Body of pancreas (tissue), 4 donors: ENCODE measurements around the gene TAGLN2. TPM values are rescaled to one million over a fixed set of nuclear protein-coding genes. Genes with fewer than 3 reads are reported as not detected.
A peak's percentile ranks its signal among the peaks of the same experiment; 100 is the strongest.

Experiments used
- ATAC-seq: fragments of 150-250 bp; one replicate; pipeline ENCODE4 v1.9.1; 2016
- DNase-seq, 4 donors: peaks; one replicate each; pipeline ENCODE4 v3.0.0-alpha.2; 2019
- H3K27ac ChIP-seq, 4 donors: fragments of 200-600 bp; sonication (generic); 1 replicate in 3 of 4; 2 replicates in 1 of 4; pipeline versions ENCODE4 v1.5.1 to v1.6.1; 2016 to 2019; ENCODE audit warnings: mild to moderate bottlenecking in 1 of 4, mixed read lengths in 1 of 4, moderate library complexity in 1 of 4
- H3K27me3 ChIP-seq, 2 donors: fragments of 200-600 bp; sonication (generic); one replicate each; pipeline ENCODE4 v1.6.0; 2016; ENCODE audit warnings: mild to moderate bottlenecking in 1 of 2
- H3K36me3 ChIP-seq, 2 donors: fragments of 200-600 bp; sonication (generic); replicated peaks in 1 of 2; 2 replicates each; pipeline ENCODE4 v1.5.1; 2016; ENCODE audit warnings: low read depth in 2 of 2; ENCODE audit not compliant: insufficient read depth in 1 of 2
- H3K4me1 ChIP-seq: fragments of 200-600 bp; sonication (generic); one replicate; pipeline ENCODE4 v1.6.0; 2016
- H3K4me3 ChIP-seq, 2 donors: fragments of 200-600 bp; sonication (generic); 1 replicate in 1 of 2; 2 replicates in 1 of 2; pipeline ENCODE4 v1.5.1; 2016 to 2019
- H3K9me3 ChIP-seq, 3 donors: fragments of 200-600 bp; sonication (generic); 1 replicate in 2 of 3; 2 replicates in 1 of 3; pipeline ENCODE4 v1.5.1; 2016
- CTCF ChIP-seq, 7 experiments: fragments of 450-650 bp in 4 of 7; fragments of 200-600 bp in 3 of 7; sonication (generic) in 3 of 7; IDR thresholded peaks; one replicate each; pipeline ENCODE4 v1.5.1; 2016 to 2019; ENCODE audit warnings: antibody characterized with exemption in 7 of 7
- POLR2A ChIP-seq, 3 donors: fragments of 450-650 bp; IDR thresholded peaks; one replicate each; pipeline ENCODE4 v1.6.1; 2016; ENCODE audit warnings: antibody characterized with exemption in 3 of 3, mild to moderate bottlenecking in 2 of 3
- WGBS, 2 donors: methylation state at CpG; one replicate each; pipeline ENCODE4 v1.1.5; 2017; 5-methylcytosine and 5-hydroxymethylcytosine counted together
- intact Hi-C: fragments of 100-400 bp; cut with DNase I; formaldehyde crosslinking; loops from one replicate; pipeline ENCODE4 v1.15.1; 2023
- total RNA-seq, 2 donors: library from RNA; depleted of rRNA; stranded (reverse); fragments of >200 nt; gene quantifications; one replicate each; pipeline ENCODE4 v1.1.0, GENCODE V29; 2016

The TAGLN2 gene
- total RNA-seq, 2 donors from 2014 or later: 63.0 to 118 TPM

GRCh38 chr1:159889202-159889601, 36.1 kb downstream of the TAGLN2 start:
- H3K27me3 ChIP-seq: no peaks in the 10 kb centered on the region
- WGBS, 2 donors: 66 to 77% methylated on average over 4 of the region's 4 CpGs
- ATAC-seq: no peak
- intact Hi-C loops: no loop called here
- TF ChIP-seq POLR2A (IDR thresholded peaks at IDR 0.05) (no peak), CTCF (IDR thresholded peaks at IDR 0.05) (no peak)
- no peaks in the 10 kb centered on the region for H3K4me1 ChIP-seq
- H3K27ac ChIP-seq: peak overlapping the region in 1 of 4 donors; percentile 24
- H3K9me3 ChIP-seq: no peaks in the 10 kb centered on the region
- H3K36me3 ChIP-seq: no peaks in the 10 kb centered on the region
- no peak for DNase-seq
- no peak overlapping the region for H3K4me3 ChIP-seq

- TF ChIP-seq CTCF (IDR thresholded peaks at IDR 0.05) (no peak), POLR2A (IDR thresholded peaks at IDR 0.05) (no peak)
- H3K9me3 ChIP-seq: no peaks in the 10 kb centered on the region
- H3K27me3 ChIP-seq: no peaks in the 10 kb centered on the region
- 79 to 82% methylated on average over 8 of the region's 8 CpGs for WGBS, 2 donors
- intact Hi-C loops: no loop called here
- no peak overlapping the region for H3K4me3 ChIP-seq
- no peak for DNase-seq
- H3K36me3 ChIP-seq: no peaks in the 10 kb centered on the region
- ATAC-seq: no peak
- no peak overlapping the region for H3K27ac ChIP-seq
- H3K4me1 ChIP-seq: no peaks in the 10 kb centered on the region
These were observed 41.0 kb downstream of the TAGLN2 start for GRCh38 chr1:159884296-159884695.

GRCh38 chr1:159883134-159883533, 42.2 kb downstream of the TAGLN2 start:
- no peak overlapping the region for H3K27ac ChIP-seq
- intact Hi-C loops: no loop called here
- H3K9me3 ChIP-seq: no peaks in the 10 kb centered on the region
- DNase-seq (no peak), ATAC-seq (no peak)
- no peaks in the 10 kb centered on the region for H3K27me3 ChIP-seq
- no peaks in the 10 kb centered on the region for H3K36me3 ChIP-seq
- no peak overlapping the region for H3K4me3 ChIP-seq
- no peaks in the 10 kb centered on the region for H3K4me1 ChIP-seq
- 65 to 79% methylated on average over 4 of the region's 4 CpGs for WGBS, 2 donors
- TF ChIP-seq POLR2A (IDR thresholded peaks at IDR 0.05): no peak
- TF ChIP-seq CTCF (IDR thresholded peaks at IDR 0.05): no peak

- ATAC-seq (no peak), DNase-seq (no peak)
- Histone ChIP-seq H3K9me3 (no peaks in the 10 kb centered on the region), H3K27me3 (no peaks in the 10 kb centered on the region), H3K36me3 (no peaks in the 10 kb centered on the region), H3K4me3 (no peak overlapping the region), H3K27ac (no peak overlapping the region), H3K4me1 (no peaks in the 10 kb centered on the region)
- 83 to 100% methylated on average over 2 of the region's 2 CpGs for WGBS, 2 donors
- TF ChIP-seq POLR2A (IDR thresholded peaks at IDR 0.05) (no peak), CTCF (IDR thresholded peaks at IDR 0.05) (no peak)
- intact Hi-C loops: no loop called here
These were observed 42.8 kb downstream of the TAGLN2 start for GRCh38 chr1:159882527-159882862.

GRCh38 chr1:159881622-159882526, 43.4 kb downstream of the TAGLN2 start:
- ATAC-seq: peak; percentile 47
- no peak overlapping the region for H3K4me3 ChIP-seq
- intact Hi-C loops: no loop called here
- H3K36me3 ChIP-seq: no peaks in the 10 kb centered on the region
- 61 to 68% methylated on average over 6 of the region's 6 CpGs for WGBS, 2 donors
- DNase-seq: peak; percentile 65 to 84 (median 83)
- TF ChIP-seq CTCF (IDR thresholded peaks at IDR 0.05) (no peak), POLR2A (IDR thresholded peaks at IDR 0.05) (no peak)
- H3K27ac ChIP-seq: no peak overlapping the region
- no peaks in the 10 kb centered on the region for H3K9me3 ChIP-seq
- no peaks in the 10 kb centered on the region for H3K27me3 ChIP-seq
- no peaks in the 10 kb centered on the region for H3K4me1 ChIP-seq
